Coronary artery (tissue), 2 donors: ENCODE measurements around the gene ZNF425.
A peak's percentile ranks its signal among the peaks of the same experiment; 100 is the strongest.

Experiments
- DNase-seq: peaks from one replicate; pipeline ENCODE4 v3.0.0-alpha.2; 2017; ENCODE audit warnings: low spot score
- H3K27ac ChIP-seq, 2 donors: fragments of 200-600 bp; sonication (generic); one replicate each; pipeline ENCODE4 v1.5.1; 2016 to 2019
- H3K4me3 ChIP-seq: fragments of 200-600 bp; sonication (generic); 2 replicates; pipeline ENCODE4 v1.5.1; 2016; ENCODE audit warnings: mild to moderate bottlenecking, moderate library complexity
- CTCF ChIP-seq: fragments of 200-600 bp; sonication (generic); IDR thresholded peaks from one replicate; pipeline ENCODE4 v1.5.1; 2019; ENCODE audit warnings: antibody characterized with exemption

The ZNF425 gene

GRCh38 chr7:149090397-149091195 is 35.5 kb downstream of the ZNF425 start, which contains the start of gene ZNF786:
Gene ZNF786 (minus strand): TSS chr7:149090718. CDS start chr7:149090640, 78 bp downstream.
- DNase-seq, result peak; percentile 89
- peak within 1 kb of the TSS; percentile 90 for H3K4me3 ChIP-seq
- peak; percentile 91 for TF ChIP-seq CTCF
- H3K27ac ChIP-seq, result peak within 1 kb of the TSS; percentile 96 to 97

DNA sequence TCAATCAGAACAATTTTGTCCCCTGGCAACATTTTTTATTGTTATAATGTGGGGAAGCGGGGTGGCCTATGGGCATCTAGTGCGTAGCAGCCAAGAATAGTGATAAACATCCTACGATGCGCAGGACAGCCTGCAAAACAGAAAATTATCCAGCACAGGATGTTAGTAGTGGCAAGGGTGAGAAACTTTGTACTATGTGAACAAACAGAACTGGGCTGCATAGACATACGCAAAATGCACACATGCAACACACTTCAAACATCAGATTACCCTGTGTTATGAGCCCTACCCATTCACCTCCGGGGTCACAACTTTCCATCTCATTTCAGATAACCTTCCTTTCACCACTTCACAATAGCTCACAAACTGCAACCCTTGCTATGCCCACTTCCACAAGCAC is 38.7 kb downstream of the ZNF425 start:
- no peak for DNase-seq
- H3K4me3 ChIP-seq, result no peak overlapping the region
- TF ChIP-seq CTCF, result no peak
- H3K27ac ChIP-seq, result no peak overlapping the region

DNA sequence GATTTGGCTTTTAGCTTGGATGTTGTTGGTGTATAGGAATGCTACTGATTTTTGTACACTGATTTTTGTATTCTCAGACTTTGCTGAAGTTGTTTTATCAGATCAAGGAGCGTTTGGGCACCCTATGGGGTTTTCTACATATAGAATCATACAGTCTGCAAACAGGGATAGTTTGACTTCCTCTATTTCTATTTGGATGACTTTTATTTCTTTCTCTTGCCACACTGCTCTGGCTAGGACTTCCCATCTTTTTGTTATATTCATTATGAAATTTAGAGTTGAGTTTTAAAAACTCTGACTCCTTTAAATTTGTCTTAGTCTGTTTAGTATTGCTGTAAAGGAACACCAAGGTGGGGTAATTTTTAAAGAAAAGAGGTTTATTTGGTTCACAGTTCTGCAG is 40.3 kb downstream of the ZNF425 start:
- no peak overlapping the region for H3K27ac ChIP-seq
- no peak for DNase-seq

GRCh38 chr7:149084407-149084806 is 41.7 kb downstream of the ZNF425 start:
- DNase-seq, result no peak
- H3K27ac ChIP-seq, result no peak overlapping the region
- no peak overlapping the region for H3K4me3 ChIP-seq
- no peak for TF ChIP-seq CTCF

More for the DNA sequence above, 40.3 kb downstream of the ZNF425 start:
- H3K4me3 ChIP-seq, result no peak overlapping the region
- no peak for TF ChIP-seq CTCF

DNA sequence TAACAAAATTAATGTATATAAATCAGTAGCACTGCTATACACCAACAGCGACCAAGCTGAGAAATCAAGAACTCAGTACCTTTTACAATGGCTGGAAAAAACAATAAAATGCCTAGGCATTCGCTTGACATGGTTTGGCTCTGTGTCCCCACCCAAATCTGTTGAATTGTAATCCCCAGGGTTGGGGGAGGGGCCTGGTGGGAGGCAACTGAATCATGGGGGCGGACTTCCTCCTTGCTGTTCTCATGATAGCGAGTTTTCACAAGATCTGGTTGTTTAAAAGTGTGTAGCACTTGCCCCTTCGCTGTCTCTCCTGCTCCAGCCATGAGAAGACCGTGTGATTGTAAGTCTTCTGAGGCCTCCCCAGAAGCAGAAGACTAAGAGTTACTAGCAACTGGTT is 44.2 kb downstream of the ZNF425 start:
- DNase-seq, result no peak
- no peak overlapping the region for H3K4me3 ChIP-seq
- no peak overlapping the region for H3K27ac ChIP-seq

DNA sequence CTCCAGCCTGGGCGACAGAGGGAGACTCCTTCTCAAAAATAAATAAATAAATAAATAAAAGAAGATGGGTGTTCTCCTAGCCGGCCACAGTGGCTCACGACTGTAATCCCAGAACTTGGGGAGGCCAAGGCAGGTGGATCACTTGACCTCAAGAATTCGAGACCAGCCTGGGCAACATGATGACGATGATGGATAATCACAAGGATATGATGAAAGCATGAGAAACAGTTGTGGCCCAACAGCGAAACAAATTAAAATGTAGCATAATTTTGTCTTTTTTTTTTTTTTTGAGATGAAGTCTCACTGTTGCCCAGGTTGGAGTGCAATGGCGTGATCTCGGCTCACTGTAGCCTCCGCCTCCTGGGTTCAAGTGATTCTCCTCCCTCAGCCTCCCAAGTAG is 48.5 kb downstream of the ZNF425 start:
- H3K4me3 ChIP-seq, result no peak overlapping the region
- H3K27ac ChIP-seq, result no peak overlapping the region
- no peak for DNase-seq
- no peak for TF ChIP-seq CTCF

More for the DNA sequence above, 44.2 kb downstream of the ZNF425 start:
- no peak for TF ChIP-seq CTCF

DNA sequence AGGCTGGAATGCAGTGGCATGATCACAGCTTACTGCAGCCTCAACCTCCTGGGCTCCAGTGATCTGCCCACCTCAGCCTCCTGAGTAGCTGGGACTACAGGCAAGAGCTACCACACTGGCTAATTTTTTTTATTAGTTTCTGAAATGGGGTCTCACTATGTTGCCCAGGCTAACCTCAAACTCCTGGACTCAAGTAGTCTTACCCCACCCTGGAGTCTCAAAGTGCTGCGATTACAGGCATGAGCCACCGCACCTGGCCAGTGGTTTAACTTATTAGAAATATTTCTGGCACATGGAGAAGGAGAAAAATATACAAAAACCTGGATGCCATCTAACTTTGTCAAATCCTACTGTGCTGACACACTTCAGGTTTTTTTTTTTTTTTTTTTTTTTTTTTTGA is 50.8 kb downstream of the ZNF425 start:
- H3K4me3 ChIP-seq, result no peak overlapping the region
- no peak overlapping the region for H3K27ac ChIP-seq
- no peak for TF ChIP-seq CTCF
- no peak for DNase-seq
